Stimulated activated CD4-positive, alpha-beta T cell treated with anti-CD3 and anti-CD28 coated beads, Interleukin-1b, Interleukin-23, amount 100 ng/mL, for 1 hour (primary cell): ENCODE measurements around the gene ZAP70.

ENCODE experiments used
- DNase-seq, 2 donors: peaks; one replicate each; pipeline ENCODE4 v3.0.0-alpha.2; 2020; ENCODE audit warnings: low read depth in 2 of 2

Gene ZAP70

GRCh38 chr2:97785818-97786217 is 72.4 kb downstream of the ZAP70 start:
- DNase-seq, result no peak

- no peak for DNase-seq
Measured at GRCh38 chr2:97788986-97789644, 75.7 kb downstream of the ZAP70 start.
